WTC11 (cell line): Measurements from ENCODE around the gene UBA3. TPM values are rescaled to one million over a fixed set of nuclear protein-coding genes. Genes with fewer than 3 reads are reported as not detected.

ENCODE experiments used
- ATAC-seq: fragments of 200-7000 bp; cut with Tn5 transposase; 2 replicates; pipeline ENCODE4 v1.10.0; 2021; ENCODE audit warnings: mild to moderate bottlenecking, moderate library complexity
- CTCF ChIA-PET: fragments of 300-600 bp; sonication (Branson Sonifier 250); formaldehyde crosslinking; loops from one replicate; lab custom pipeline; 2021; ENCODE audit warnings: antibody characterized with exemption; lab: Charles Lee
- POLR2A ChIA-PET: fragments of 350-600 bp; sonication (Branson Sonifier 250); formaldehyde crosslinking; loops from one replicate; lab custom pipeline; 2021; ENCODE audit warnings: antibody characterized with exemption; lab: Charles Lee
- DNase-seq: peaks from one replicate; pipeline ENCODE4 v3.0.0; 2021; ENCODE audit warnings: low spot score
- H3K27ac Mint-ChIP-seq: 2 replicates; pipeline ENCODE4 v1.8.0; 2021; ENCODE audit warnings: mixed read lengths
- H3K27me3 Mint-ChIP-seq: 2 replicates; pipeline ENCODE4 v1.8.0; 2021; ENCODE audit warnings: low read depth, mild to moderate bottlenecking, moderate library complexity, mixed read lengths
- H3K36me3 Mint-ChIP-seq: 2 replicates; pipeline ENCODE4 v1.8.0; 2021; ENCODE audit warnings: mixed read lengths
- H3K4me1 Mint-ChIP-seq: 2 replicates; pipeline ENCODE4 v1.8.0; 2022; ENCODE audit warnings: mixed read lengths
- H3K4me3 Mint-ChIP-seq: 2 replicates; pipeline ENCODE4 v1.8.0; 2021; ENCODE audit warnings: mild to moderate bottlenecking, moderate library complexity, mixed read lengths
- H3K9me3 Mint-ChIP-seq: 2 replicates; pipeline ENCODE4 v1.8.0; 2021; ENCODE audit warnings: mixed read lengths
- CBFB ChIP-seq: sonication (generic); formaldehyde crosslinking; IDR thresholded peaks from 2 replicates; pipeline ENCODE4 v1.8.1; 2022; ENCODE audit warnings: mild to moderate bottlenecking, low read depth, missing genetic modification reagents
- FOXK1 ChIP-seq: sonication (generic); formaldehyde crosslinking; IDR thresholded peaks from 2 replicates; pipeline ENCODE4 v1.8.0; 2022; ENCODE audit warnings: mild to moderate bottlenecking, moderate library complexity, missing genetic modification reagents
- GABPB1 ChIP-seq: sonication (generic); formaldehyde crosslinking; IDR thresholded peaks from 2 replicates; pipeline ENCODE4 v1.8.1; 2023; ENCODE audit warnings: mild to moderate bottlenecking, missing genetic modification reagents
- HMGA2 ChIP-seq: fragments of 250-450 bp; sonication (Bioruptor Pico); IDR thresholded peaks from 2 replicates; pipeline ENCODE4 v1.4.0; 2021; ENCODE audit warnings: mild to moderate bottlenecking, moderate library complexity
- NR2C2 ChIP-seq: sonication (generic); formaldehyde crosslinking; IDR thresholded peaks from 2 replicates; pipeline ENCODE4 v1.8.0; 2022; ENCODE audit warnings: mild to moderate bottlenecking, missing genetic modification reagents
- NR3C1 ChIP-seq: sonication (generic); formaldehyde crosslinking; conservative IDR thresholded peaks from 2 replicates; pipeline ENCODE4 v1.8.1; 2023; ENCODE audit warnings: low read depth, mild to moderate bottlenecking, missing genetic modification reagents
- TCF7 ChIP-seq: sonication (generic); formaldehyde crosslinking; IDR thresholded peaks from 2 replicates; pipeline ENCODE4 v1.8.0; 2022; ENCODE audit warnings: mild to moderate bottlenecking, low read depth, missing genetic modification reagents, moderate library complexity
- TEAD1 ChIP-seq: sonication (generic); formaldehyde crosslinking; IDR thresholded peaks from 2 replicates; pipeline ENCODE4 v1.8.0; 2022; ENCODE audit warnings: mild to moderate bottlenecking, missing genetic modification reagents
- TEAD4 ChIP-seq: sonication (generic); formaldehyde crosslinking; IDR thresholded peaks from 2 replicates; pipeline ENCODE4 v1.8.0; 2022; ENCODE audit warnings: mild to moderate bottlenecking, missing genetic modification reagents
- ZNF232 ChIP-seq: sonication (generic); formaldehyde crosslinking; IDR thresholded peaks from 2 replicates; pipeline ENCODE4 v1.8.0; 2022; ENCODE audit warnings: mild to moderate bottlenecking, missing genetic modification reagents
- ZNF423 ChIP-seq: fragments of 250-450 bp; sonication (Bioruptor Pico); IDR thresholded peaks from 2 replicates; pipeline ENCODE4 v2.1.2; 2022; ENCODE audit warnings: mild to moderate bottlenecking, moderate library complexity
- total RNA-seq: library from RNA; stranded (reverse); gene quantifications from 3 replicates; pipeline ENCODE4 v1.2.3, GENCODE V29; 2021
- TF ChIP-seq, protein P1 (sequence below): sonication (generic); formaldehyde crosslinking; IDR thresholded peaks from 2 replicates; pipeline ENCODE4 v1.8.1; 2023; ENCODE audit warnings: mild to moderate bottlenecking, missing genetic modification reagents
- TF ChIP-seq, protein P2 (sequence below): sonication (generic); formaldehyde crosslinking; IDR thresholded peaks from 2 replicates; pipeline ENCODE4 v1.8.0; 2023; ENCODE audit warnings: missing genetic modification reagents, mild to moderate bottlenecking, borderline replicate concordance
- TF ChIP-seq, protein P3 (sequence below): fragments of 250-450 bp; sonication (Bioruptor Pico); IDR thresholded peaks from 2 replicates; pipeline ENCODE4 v1.9.0; 2021; ENCODE audit warnings: mild to moderate bottlenecking
- TF ChIP-seq, protein P4 (sequence below): sonication (generic); formaldehyde crosslinking; IDR thresholded peaks from 2 replicates; pipeline ENCODE4 v1.8.0; 2023; ENCODE audit warnings: mild to moderate bottlenecking, missing genetic modification reagents
- TF ChIP-seq, protein P5 (sequence below): sonication (generic); formaldehyde crosslinking; IDR thresholded peaks from 2 replicates; pipeline ENCODE4 v1.8.0; 2023; ENCODE audit warnings: missing genetic modification reagents
- TF ChIP-seq, protein P6 (sequence below): sonication (generic); formaldehyde crosslinking; IDR thresholded peaks from 2 replicates; pipeline ENCODE4 v1.8.1; 2022; ENCODE audit warnings: mild to moderate bottlenecking, missing genetic modification reagents, moderate library complexity, borderline replicate concordance

The UBA3 gene
- total RNA-seq, 1 experiment from 2014 or later = 75.0 TPM

DNA sequence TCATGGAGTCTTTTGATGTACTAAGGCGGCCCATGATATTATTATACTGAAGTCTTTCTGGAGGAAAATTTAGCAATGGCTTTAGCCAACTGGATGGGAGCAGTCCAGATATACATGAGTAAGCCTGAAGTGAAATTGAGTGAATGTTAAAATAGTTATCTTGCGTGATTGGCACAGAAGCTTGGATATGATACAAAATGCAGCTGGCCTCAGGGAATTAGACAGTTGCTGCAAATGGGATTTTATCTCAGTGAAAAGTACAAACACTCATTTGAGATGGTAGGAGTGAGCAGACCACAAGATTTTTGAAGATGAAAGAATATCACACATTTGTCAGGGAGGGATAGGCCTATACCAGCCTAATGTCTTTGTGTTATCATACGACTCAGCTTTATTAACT lies 33.4 kb upstream of the UBA3 start:
- POLR2A ChIA-PET = no interaction called here
- no peaks in the 10 kb centered on the region for H3K36me3 Mint-ChIP-seq
- no peak for TF ChIP-seq HMGA2 (CRISPR knock-in tag)
- TF ChIP-seq ZNF232 (CRISPR knock-in tag) = no peak
- no peak for TF ChIP-seq ZNF423
- TF ChIP-seq CBFB = no peak
- no peak for TF ChIP-seq FOXK1 (CRISPR knock-in tag)
- TF ChIP-seq, protein P1, sequence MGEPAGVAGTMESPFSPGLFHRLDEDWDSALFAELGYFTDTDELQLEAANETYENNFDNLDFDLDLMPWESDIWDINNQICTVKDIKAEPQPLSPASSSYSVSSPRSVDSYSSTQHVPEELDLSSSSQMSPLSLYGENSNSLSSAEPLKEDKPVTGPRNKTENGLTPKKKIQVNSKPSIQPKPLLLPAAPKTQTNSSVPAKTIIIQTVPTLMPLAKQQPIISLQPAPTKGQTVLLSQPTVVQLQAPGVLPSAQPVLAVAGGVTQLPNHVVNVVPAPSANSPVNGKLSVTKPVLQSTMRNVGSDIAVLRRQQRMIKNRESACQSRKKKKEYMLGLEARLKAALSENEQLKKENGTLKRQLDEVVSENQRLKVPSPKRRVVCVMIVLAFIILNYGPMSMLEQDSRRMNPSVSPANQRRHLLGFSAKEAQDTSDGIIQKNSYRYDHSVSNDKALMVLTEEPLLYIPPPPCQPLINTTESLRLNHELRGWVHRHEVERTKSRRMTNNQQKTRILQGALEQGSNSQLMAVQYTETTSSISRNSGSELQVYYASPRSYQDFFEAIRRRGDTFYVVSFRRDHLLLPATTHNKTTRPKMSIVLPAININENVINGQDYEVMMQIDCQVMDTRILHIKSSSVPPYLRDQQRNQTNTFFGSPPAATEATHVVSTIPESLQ (CRISPR knock-in tag) = no peak
- no peak for TF ChIP-seq TCF7 (CRISPR knock-in tag)
- TF ChIP-seq, protein P2, sequence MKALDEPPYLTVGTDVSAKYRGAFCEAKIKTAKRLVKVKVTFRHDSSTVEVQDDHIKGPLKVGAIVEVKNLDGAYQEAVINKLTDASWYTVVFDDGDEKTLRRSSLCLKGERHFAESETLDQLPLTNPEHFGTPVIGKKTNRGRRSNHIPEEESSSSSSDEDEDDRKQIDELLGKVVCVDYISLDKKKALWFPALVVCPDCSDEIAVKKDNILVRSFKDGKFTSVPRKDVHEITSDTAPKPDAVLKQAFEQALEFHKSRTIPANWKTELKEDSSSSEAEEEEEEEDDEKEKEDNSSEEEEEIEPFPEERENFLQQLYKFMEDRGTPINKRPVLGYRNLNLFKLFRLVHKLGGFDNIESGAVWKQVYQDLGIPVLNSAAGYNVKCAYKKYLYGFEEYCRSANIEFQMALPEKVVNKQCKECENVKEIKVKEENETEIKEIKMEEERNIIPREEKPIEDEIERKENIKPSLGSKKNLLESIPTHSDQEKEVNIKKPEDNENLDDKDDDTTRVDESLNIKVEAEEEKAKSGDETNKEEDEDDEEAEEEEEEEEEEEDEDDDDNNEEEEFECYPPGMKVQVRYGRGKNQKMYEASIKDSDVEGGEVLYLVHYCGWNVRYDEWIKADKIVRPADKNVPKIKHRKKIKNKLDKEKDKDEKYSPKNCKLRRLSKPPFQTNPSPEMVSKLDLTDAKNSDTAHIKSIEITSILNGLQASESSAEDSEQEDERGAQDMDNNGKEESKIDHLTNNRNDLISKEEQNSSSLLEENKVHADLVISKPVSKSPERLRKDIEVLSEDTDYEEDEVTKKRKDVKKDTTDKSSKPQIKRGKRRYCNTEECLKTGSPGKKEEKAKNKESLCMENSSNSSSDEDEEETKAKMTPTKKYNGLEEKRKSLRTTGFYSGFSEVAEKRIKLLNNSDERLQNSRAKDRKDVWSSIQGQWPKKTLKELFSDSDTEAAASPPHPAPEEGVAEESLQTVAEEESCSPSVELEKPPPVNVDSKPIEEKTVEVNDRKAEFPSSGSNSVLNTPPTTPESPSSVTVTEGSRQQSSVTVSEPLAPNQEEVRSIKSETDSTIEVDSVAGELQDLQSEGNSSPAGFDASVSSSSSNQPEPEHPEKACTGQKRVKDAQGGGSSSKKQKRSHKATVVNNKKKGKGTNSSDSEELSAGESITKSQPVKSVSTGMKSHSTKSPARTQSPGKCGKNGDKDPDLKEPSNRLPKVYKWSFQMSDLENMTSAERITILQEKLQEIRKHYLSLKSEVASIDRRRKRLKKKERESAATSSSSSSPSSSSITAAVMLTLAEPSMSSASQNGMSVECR = no peak
- no peak for TF ChIP-seq NR3C1 (CRISPR knock-in tag)
- no peak for TF ChIP-seq TEAD1 (CRISPR knock-in tag)
- TF ChIP-seq, protein P3, sequence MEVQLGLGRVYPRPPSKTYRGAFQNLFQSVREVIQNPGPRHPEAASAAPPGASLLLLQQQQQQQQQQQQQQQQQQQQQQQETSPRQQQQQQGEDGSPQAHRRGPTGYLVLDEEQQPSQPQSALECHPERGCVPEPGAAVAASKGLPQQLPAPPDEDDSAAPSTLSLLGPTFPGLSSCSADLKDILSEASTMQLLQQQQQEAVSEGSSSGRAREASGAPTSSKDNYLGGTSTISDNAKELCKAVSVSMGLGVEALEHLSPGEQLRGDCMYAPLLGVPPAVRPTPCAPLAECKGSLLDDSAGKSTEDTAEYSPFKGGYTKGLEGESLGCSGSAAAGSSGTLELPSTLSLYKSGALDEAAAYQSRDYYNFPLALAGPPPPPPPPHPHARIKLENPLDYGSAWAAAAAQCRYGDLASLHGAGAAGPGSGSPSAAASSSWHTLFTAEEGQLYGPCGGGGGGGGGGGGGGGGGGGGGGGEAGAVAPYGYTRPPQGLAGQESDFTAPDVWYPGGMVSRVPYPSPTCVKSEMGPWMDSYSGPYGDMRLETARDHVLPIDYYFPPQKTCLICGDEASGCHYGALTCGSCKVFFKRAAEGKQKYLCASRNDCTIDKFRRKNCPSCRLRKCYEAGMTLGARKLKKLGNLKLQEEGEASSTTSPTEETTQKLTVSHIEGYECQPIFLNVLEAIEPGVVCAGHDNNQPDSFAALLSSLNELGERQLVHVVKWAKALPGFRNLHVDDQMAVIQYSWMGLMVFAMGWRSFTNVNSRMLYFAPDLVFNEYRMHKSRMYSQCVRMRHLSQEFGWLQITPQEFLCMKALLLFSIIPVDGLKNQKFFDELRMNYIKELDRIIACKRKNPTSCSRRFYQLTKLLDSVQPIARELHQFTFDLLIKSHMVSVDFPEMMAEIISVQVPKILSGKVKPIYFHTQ = no peak
- TF ChIP-seq TEAD4 (CRISPR knock-in tag) = no peak
- TF ChIP-seq NR2C2 (CRISPR knock-in tag) = no peak
- no peak for TF ChIP-seq GABPB1 (CRISPR knock-in tag)
- TF ChIP-seq, protein P4, sequence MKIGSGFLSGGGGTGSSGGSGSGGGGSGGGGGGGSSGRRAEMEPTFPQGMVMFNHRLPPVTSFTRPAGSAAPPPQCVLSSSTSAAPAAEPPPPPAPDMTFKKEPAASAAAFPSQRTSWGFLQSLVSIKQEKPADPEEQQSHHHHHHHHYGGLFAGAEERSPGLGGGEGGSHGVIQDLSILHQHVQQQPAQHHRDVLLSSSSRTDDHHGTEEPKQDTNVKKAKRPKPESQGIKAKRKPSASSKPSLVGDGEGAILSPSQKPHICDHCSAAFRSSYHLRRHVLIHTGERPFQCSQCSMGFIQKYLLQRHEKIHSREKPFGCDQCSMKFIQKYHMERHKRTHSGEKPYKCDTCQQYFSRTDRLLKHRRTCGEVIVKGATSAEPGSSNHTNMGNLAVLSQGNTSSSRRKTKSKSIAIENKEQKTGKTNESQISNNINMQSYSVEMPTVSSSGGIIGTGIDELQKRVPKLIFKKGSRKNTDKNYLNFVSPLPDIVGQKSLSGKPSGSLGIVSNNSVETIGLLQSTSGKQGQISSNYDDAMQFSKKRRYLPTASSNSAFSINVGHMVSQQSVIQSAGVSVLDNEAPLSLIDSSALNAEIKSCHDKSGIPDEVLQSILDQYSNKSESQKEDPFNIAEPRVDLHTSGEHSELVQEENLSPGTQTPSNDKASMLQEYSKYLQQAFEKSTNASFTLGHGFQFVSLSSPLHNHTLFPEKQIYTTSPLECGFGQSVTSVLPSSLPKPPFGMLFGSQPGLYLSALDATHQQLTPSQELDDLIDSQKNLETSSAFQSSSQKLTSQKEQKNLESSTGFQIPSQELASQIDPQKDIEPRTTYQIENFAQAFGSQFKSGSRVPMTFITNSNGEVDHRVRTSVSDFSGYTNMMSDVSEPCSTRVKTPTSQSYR (CRISPR knock-in tag) = no peak
- TF ChIP-seq, protein P5, sequence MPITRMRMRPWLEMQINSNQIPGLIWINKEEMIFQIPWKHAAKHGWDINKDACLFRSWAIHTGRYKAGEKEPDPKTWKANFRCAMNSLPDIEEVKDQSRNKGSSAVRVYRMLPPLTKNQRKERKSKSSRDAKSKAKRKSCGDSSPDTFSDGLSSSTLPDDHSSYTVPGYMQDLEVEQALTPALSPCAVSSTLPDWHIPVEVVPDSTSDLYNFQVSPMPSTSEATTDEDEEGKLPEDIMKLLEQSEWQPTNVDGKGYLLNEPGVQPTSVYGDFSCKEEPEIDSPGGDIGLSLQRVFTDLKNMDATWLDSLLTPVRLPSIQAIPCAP = no peak
- TF ChIP-seq, protein P6, sequence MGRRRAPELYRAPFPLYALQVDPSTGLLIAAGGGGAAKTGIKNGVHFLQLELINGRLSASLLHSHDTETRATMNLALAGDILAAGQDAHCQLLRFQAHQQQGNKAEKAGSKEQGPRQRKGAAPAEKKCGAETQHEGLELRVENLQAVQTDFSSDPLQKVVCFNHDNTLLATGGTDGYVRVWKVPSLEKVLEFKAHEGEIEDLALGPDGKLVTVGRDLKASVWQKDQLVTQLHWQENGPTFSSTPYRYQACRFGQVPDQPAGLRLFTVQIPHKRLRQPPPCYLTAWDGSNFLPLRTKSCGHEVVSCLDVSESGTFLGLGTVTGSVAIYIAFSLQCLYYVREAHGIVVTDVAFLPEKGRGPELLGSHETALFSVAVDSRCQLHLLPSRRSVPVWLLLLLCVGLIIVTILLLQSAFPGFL = no peak
- CTCF ChIA-PET = no interaction called here
- no peak overlapping the region for H3K4me3 Mint-ChIP-seq
- peaks cover 12% of the 10 kb centered on the region for H3K4me1 Mint-ChIP-seq
- ATAC-seq (no peak), DNase-seq (no peak)
- H3K27me3 Mint-ChIP-seq = no peaks in the 10 kb centered on the region
- H3K27ac Mint-ChIP-seq = no peak overlapping the region
- H3K9me3 Mint-ChIP-seq = no peaks in the 10 kb centered on the region
